Stimulated activated CD4-positive, alpha-beta T cell treated with anti-CD3 and anti-CD28 coated beads, Interleukin-2, amount 100 ng/mL, for 24 hours (primary cell): ENCODE results near the gene ATAT1.

Experiments
- DNase-seq, 2 donors: peaks; one replicate each; pipeline ENCODE4 v3.0.0-alpha.2; 2020

ATAT1 gene

DNA sequence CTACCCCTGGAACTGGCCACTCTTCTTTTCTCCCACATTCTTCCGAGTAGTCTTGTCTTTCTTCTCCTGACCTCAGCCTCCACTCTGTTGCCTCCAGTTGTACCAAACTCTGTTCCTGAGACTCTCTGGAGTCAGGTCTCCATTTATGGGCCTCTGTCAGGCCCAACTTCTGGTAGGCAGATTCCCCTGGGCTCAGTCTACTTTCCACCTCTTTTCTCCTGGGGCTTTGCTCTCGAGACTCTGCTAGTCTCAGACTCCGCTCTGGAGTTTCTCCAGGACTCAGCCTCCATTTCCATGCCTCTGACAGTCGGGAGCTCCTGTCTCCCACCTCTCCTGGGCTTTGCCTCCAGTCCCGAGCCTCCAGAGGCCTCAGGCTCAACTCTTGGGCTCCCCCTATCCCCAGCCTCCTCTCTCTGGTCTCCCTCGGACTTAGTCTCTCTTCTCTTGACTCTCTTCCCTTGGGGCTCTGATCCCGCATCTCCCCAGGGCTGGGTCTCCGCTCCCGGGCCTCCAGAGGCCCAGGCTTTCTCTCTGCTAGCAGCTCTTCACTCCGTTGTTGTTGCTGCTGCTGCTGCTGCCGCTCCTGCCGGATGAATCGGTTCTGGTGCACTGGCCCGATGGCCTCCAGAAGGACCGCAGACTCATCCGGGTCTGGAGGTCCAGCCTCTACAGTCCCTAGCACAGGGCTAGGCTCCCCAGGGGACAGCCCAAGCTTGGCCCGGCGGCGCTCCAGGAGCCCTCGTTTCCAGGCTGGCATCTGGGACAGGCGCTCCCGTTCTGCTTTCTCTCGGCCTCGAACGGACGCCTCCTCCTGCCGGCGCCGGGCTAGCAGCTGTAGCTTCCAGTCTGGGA, 58.7 kb downstream of the ATAT1 start:
- DNase-seq = peak; percentile 31 to 36

DNA sequence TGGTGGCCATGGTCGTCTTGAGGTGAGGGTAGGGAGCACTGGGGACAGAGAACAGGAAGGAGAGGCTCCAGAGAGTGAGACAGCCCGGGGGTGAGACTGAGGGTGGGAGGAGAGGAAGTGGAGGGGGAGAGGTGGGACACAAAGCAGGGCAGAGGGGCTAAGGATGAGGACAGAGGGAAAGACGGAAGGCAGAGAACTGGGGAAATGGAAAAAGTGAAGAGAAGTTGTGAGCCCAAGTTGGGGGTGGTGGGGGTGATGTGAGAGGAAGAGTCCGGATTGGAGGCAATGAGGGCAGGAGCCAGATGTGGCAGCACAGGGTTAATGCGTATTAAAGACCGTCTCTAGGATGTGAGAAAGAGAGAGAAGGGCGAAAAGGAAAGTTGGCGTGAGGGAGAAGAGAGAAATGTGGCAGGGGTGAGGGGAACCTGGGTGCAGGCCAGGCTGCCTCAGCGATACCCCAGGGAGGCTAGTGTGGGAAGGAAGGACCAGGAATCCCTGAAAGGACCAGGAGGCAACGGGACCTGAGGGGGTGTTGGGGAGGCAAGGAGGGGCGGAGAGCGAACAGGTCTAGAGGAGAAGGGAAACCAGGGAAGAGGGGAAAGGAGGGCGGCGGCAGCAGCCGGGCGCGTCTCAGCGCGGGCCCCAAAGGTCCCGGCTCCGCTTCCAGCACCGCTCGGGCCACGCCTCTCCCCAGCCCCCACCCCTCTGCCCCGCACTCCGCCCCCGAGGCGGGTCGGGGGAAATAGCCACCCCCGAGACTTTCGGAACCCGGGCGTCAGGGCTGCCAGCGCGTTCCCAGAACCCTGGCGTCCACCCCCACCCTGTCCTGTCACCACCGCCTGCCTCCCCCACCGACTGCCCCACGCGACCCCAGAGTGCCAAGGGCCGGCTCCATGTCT, 59.6 kb downstream of the ATAT1 start, which contains the start of gene PPP1R18:
Gene PPP1R18 (minus strand): TSS at position 637 of the 899 bp plus-strand sequence. CDS start 627 bp downstream, at position 10.
- peak; percentile 88 to 91 for DNase-seq

DNA sequence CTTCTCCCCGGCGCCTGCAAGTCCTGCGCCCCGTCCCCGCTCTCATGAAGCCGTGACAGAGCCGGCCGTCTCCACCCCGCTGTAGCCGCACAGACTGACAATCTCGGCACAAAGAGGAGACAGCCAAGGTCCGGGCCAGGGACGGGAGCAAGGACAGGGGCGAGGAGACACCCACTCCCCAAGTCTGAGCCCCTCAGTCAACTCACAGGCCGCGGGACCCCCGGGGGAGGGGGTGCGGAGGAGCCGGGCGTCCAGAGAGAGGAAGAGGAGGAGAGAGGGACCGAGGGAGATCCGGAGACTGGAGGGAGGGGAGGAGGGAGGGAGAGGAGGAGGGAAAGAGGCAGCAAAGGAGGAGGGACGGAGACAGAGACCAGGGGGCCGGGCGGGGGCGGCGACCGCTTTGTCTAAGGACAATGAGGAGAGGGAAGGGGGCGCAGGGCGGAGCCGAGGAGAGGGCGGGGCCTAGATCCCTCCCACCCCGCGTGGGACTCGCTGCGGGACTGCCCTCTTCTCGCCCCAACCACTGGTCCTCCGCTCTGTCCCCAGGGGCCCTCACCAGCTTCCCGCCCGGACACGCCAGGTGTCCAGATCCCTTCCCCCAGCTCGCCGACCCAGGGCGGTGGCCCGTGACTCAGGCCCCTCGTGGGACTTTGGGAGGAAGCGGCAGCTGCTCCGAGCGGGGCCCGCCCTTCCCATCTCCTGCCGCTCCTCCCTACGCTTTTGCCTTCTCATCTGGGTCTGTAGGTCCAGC, 60.4 kb downstream of the ATAT1 start:
- peak; percentile 85 to 96 for DNase-seq

DNA sequence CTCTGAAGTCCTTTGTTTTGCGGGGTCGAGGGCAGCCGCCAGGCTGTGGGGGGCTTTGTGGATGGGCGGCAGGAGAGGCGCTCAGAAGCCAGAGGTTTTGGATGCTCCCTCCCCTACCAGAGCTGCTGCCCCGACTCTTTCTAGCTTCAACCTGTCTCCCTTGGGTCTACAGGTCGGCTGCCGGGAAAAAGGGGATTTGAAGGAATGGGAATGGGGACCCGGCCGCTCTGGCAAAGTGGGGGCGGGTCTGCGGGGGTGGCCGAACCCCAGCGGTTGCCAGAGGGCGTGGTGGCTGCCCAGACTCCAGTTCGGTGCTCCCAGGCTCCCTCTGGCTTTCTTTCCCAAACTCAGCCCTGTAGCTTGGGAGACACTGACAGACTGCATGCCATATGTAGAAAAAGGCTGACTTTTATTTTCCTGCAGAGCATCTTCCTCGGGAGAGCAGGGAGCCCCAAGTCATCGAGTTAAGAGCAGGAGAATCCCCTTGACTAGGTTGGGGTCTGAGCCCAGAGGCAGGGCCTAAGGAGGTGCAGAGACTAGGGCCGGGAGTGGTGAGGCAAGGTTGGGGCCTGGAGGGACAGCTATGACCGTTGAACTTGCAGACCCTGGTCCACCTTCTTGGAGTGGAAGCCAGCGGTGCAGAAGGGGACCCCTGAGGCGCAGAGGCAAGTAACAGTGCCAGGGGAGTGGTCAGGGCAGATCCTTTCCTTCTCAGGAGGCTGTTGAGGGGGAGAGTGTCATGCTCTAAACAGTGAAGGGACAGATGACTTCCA, 61.2 kb downstream of the ATAT1 start:
- DNase-seq = no peak

DNA sequence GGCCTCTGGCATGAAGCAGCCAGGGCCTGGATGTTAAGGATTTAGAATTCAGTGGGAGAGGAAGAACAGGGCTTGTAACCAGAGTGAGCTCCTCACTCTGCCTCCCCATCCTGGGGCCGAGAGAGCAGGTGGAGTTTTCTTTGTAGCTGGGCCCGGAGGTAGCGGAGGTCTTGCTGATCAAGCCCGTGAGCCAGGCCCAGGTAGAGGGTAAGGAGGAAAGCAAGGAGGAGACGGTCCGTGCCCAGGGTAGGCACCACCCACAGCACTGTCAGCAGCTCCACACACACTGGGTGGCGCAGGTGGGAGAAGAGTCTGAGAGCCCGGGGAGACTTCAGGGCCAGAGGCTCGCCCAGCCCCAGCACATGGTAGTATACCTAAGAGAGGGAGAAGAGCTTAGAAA, 61.9 kb downstream of the ATAT1 start:
- DNase-seq = no peak

DNA sequence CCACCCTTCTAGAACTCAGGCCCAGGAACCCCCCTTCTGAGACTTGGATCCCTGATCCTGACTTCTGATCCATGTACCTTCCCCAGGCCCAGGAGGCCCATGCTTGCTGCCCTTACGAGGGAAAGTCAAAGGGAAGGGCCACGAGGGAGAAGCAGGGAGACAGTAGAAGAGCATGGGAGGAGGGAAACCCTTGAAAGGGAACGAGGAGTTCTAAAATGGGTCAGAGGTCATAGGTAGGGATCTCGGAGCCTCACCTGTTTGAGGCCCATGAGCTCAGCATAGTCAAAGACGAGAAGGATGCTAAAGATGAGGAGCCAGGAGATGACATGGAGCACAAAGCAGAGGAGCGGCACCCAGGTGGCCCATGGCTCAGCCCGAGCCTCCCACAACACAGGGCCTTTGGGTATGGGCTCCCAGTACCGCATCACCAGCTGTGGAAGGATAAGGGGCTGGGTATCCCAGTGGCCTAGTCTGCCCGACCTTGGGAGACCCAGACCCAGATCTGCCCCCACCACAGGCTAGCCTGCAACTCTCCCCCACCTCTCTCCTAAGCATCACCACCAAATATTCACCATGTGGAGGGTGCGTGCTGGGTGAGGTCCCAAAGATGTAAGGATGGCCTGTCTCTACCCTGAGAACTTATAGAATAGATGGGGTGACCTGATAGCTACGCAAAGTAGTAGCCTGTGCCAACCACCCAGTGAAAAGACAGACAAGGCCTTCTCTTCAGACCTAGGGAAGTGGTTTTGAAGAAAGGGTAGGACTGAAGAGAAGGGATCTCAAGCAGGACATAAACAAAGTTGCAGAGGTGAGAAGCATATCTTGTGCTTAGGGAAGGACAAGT, 62.6 kb downstream of the ATAT1 start:
- no peak for DNase-seq

DNA sequence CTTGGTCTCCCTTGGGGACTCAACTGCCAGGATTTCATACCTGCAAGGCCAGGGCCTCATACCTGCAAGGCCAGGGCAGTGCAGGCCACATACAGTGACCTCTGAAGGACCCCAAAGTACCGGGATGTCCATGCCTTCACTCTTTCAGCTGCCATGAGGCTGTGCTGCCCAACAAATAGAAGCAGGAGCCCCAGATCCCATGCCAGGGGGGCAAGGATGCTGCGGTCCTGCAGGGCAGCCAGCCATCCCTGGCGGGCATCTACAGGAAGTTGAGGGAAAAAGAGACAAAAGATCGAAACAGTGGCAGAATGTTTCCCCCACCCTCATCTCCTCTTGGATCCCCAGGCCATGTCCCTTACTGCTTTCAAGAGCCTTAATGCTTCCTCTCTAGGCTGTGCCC, 63.3 kb downstream of the ATAT1 start:
- DNase-seq = no peak

DNA sequence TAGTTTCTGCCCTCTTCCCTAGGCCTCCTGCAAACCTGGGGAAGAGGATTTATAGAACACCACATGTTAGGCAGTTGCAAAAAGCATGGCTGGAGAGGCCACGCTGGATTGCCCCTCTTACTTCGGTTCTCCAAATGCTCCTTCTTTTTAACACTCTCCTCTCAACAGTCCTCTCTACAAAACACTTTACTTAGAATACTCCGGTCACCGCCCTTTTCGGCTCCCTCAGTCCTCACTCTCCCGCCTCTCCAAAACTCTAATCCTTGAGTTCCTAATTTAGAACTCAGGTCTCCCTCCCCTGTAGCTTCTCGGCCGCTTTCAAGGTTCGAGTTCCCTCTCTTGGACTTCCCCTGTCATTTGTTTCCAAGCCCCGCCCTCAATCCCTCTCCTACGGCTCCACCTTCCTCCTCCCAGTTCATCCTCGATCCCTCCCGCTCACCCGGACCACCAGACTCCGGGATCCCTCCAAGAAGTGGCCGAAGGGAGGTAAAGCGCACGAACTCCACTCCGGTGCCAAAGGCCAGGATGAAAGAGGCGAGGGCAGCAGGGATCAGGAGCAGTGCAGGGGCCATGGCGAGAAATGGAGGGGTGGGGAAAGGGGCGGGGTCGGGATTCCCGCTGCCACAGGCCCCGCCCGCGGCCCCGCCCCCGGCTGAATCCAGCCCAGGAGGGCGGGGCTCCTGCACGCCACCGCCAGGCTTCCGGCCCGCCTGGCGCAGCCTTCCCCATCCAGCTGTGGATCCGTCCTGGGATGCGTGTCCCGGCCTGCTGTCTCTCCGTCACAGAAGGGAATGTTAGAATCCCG, 63.9 kb downstream of the ATAT1 start, which contains the start of gene NRM:
Gene NRM (minus strand): TSS at position 582 of the 805 bp plus-strand sequence. CDS start 10 bp downstream, at position 572.
- peak; percentile 84 to 88 for DNase-seq

DNA sequence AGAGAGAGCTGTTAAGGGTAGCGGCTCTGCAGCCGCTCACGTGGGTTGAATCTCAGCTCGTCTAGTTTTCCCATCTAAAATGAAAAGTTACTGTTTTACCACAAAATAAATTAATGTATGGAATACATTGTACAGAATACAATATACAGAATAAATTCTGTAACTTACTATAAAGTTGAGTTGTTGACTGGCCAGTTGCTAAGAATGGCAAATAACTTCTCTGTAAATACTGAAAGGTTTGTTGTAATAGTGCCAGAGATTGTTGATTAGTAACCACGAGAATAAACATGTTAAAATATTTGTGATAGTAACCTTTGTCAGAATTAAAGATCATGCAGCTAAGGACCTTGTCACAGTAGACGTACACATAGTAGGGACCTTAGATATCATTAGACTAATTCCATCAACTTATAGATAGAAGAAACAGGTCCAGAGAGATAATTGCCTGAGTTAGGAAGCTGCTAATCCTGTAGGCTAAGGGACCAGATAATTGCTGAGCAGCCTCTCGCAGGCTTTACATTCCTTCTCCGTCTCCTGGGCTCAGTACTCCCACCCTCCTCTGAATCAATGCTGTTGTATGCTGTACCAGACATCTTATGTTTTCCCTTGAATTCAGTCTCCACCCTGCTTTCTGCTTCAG, 64.7 kb downstream of the ATAT1 start:
- no peak for DNase-seq
